ENCODE measurements around the gene HNRNPA0.
A peak's percentile ranks its signal among the peaks of the same experiment; 100 is the strongest.
"Not testable (repeated sequence)": the region's sequence is repeated elsewhere in the genome, so short reads cannot be mapped to it uniquely, and the experiment has no call there.

The HNRNPA0 gene

DNA sequence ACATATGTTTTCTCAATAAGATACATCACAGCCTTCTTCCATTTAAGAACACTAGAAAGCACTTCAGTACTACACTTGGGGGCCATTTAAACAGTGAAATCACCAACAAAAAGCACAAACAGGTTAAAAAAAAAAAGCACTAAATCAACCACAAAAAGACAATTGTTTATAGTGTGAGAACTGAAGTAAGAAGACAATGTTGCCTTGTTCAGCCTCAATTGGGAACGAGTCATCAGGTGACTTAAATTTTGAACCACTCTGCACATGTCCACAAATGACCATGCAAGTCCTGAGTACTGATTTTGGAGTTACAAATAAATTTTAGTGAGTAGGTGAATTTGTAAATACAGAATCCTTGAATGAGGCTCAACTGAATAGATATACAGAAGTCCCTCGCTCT lies 37.2 kb upstream of the HNRNPA0 start:
- H2AK5ac ChIP-seq (ENCODE audit: low read length, severe bottlenecking): no peak overlapping the region
- no peaks in the 10 kb centered on the region for H3K27me3 ChIP-seq (ENCODE audit: control insufficient read depth in 1 of 2, insufficient read depth in 1 of 2, low read length in 2 of 2)
- no peak overlapping the region for H2AFZ ChIP-seq (ENCODE audit: low read depth, low read length)
- no peak overlapping the region for H2BK120ac ChIP-seq (ENCODE audit: low read depth, low read length)
- no peak overlapping the region for H3K9ac ChIP-seq (ENCODE audit: low read length)
- H3K4me2 ChIP-seq (ENCODE audit: low read length, poor library complexity, severe bottlenecking): no peak overlapping the region
- no peak overlapping the region for H3K4me3 ChIP-seq (ENCODE audit: insufficient read depth in 1 of 2, low read depth in 1 of 2, low read length in 2 of 2)
- H4K91ac ChIP-seq (ENCODE audit: low read length): no peak overlapping the region
- H4K8ac ChIP-seq (ENCODE audit: low read length): no peak overlapping the region
- no peak overlapping the region for H3K14ac ChIP-seq (ENCODE audit: low read length in 2 of 2)
- no peak overlapping the region for H3K18ac ChIP-seq (ENCODE audit: low read depth in 1 of 2, low read length in 2 of 2)
- H3K4me1 ChIP-seq (ENCODE audit: control insufficient read depth, insufficient read depth, low read depth, low read length): peaks cover 4% of the 10 kb centered on the region
- H2BK15ac ChIP-seq (ENCODE audit: low read depth, poor library complexity, severe bottlenecking): no peak overlapping the region
- H2BK12ac ChIP-seq (ENCODE audit: low read length in 2 of 2): no peak overlapping the region
- DNase-seq: no peak
- H3K23ac ChIP-seq (ENCODE audit: low read length in 2 of 2): no peak overlapping the region
- H3K36me3 ChIP-seq (ENCODE audit: control insufficient read depth in 1 of 2, insufficient read depth in 2 of 2, low read depth in 1 of 2, low read length in 2 of 2): no peaks in the 10 kb centered on the region
- WGBS: 63% methylated on average over 1 of the region's 2 CpGs
- H3K9me3 ChIP-seq (ENCODE audit: control insufficient read depth, low read length): no peaks in the 10 kb centered on the region
- no peaks in the 10 kb centered on the region for H3K79me1 ChIP-seq (replicated peaks; ENCODE audit: low read length, poor library complexity, severe bottlenecking)
- H2BK5ac ChIP-seq (ENCODE audit: low read depth, low read length, poor library complexity, severe bottlenecking): no peak overlapping the region
- no peak overlapping the region for H3K27ac ChIP-seq (ENCODE audit: low read length, poor library complexity, severe bottlenecking)
- no peak overlapping the region for H3K4ac ChIP-seq (ENCODE audit: low read depth in 1 of 2, low read length in 2 of 2)

DNA sequence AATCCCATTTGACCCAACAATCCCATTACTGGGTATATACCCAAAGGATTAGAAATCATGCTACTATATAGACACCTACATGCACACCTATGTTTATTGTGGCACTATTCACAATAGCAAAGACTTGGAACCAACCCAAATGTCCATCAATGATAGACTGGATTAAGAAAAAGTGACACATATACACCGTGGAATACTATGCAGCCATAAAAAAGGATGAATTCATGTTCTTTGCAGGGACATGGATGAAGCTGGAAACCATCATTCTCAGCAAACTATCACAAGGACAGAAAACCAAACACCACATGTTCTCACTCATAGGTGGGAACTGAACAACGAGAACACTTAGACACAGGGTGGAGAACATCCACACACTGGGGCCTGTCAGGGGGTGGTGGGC lies 34.4 kb upstream of the HNRNPA0 start:
- not testable (repeated sequence) for H2BK120ac ChIP-seq (ENCODE audit: low read depth, low read length); H4K8ac ChIP-seq (ENCODE audit: low read length); H3K4me1 ChIP-seq (ENCODE audit: control insufficient read depth, insufficient read depth, low read depth, low read length); H3K14ac ChIP-seq (ENCODE audit: low read length in 2 of 2); H3K4me3 ChIP-seq (ENCODE audit: insufficient read depth in 1 of 2, low read depth in 1 of 2, low read length in 2 of 2); DNase-seq; H3K36me3 ChIP-seq (ENCODE audit: control insufficient read depth in 1 of 2, insufficient read depth in 2 of 2, low read depth in 1 of 2, low read length in 2 of 2); H4K91ac ChIP-seq (ENCODE audit: low read length); H3K9me3 ChIP-seq (ENCODE audit: control insufficient read depth, low read length); H2AK5ac ChIP-seq (ENCODE audit: low read length, severe bottlenecking); H3K18ac ChIP-seq (ENCODE audit: low read depth in 1 of 2, low read length in 2 of 2); H3K27me3 ChIP-seq (ENCODE audit: control insufficient read depth in 1 of 2, insufficient read depth in 1 of 2, low read length in 2 of 2); H3K4ac ChIP-seq (ENCODE audit: low read depth in 1 of 2, low read length in 2 of 2); H3K9ac ChIP-seq (ENCODE audit: low read length); H3K4me2 ChIP-seq (ENCODE audit: low read length, poor library complexity, severe bottlenecking); H3K79me1 ChIP-seq (replicated peaks; ENCODE audit: low read length, poor library complexity, severe bottlenecking); H2AFZ ChIP-seq (ENCODE audit: low read depth, low read length); H2BK15ac ChIP-seq (ENCODE audit: low read depth, poor library complexity, severe bottlenecking); H2BK12ac ChIP-seq (ENCODE audit: low read length in 2 of 2); H3K23ac ChIP-seq (ENCODE audit: low read length in 2 of 2); H2BK5ac ChIP-seq (ENCODE audit: low read depth, low read length, poor library complexity, severe bottlenecking); H3K27ac ChIP-seq (ENCODE audit: low read length, poor library complexity, severe bottlenecking)
- 100% methylated on average over 1 of the region's 2 CpGs for WGBS

GRCh38 chr5:137782984-137783536 lies 28.9 kb upstream of the HNRNPA0 start:
- Histone ChIP-seq H4K91ac (ENCODE audit: low read length) (no peak overlapping the region), H2BK12ac (ENCODE audit: low read length in 2 of 2) (no peak overlapping the region), H3K79me1 (replicated peaks; ENCODE audit: low read length, poor library complexity, severe bottlenecking) (no peaks in the 10 kb centered on the region), H2AFZ (ENCODE audit: low read depth, low read length) (no peak overlapping the region), H4K8ac (ENCODE audit: low read length) (no peak overlapping the region), H3K14ac (ENCODE audit: low read length in 2 of 2) (no peak overlapping the region), H3K9ac (ENCODE audit: low read length) (no peak overlapping the region), H3K23ac (ENCODE audit: low read length in 2 of 2) (no peak overlapping the region), H3K27ac (ENCODE audit: low read length, poor library complexity, severe bottlenecking) (no peak overlapping the region), H2BK15ac (ENCODE audit: low read depth, poor library complexity, severe bottlenecking) (no peak overlapping the region), H3K27me3 (ENCODE audit: control insufficient read depth in 1 of 2, insufficient read depth in 1 of 2, low read length in 2 of 2) (no peaks in the 10 kb centered on the region), H3K4me1 (ENCODE audit: control insufficient read depth, insufficient read depth, low read depth, low read length) (no peaks in the 10 kb centered on the region), H3K9me3 (ENCODE audit: control insufficient read depth, low read length) (no peaks in the 10 kb centered on the region), H3K18ac (ENCODE audit: low read depth in 1 of 2, low read length in 2 of 2) (no peak overlapping the region), H3K36me3 (ENCODE audit: control insufficient read depth in 1 of 2, insufficient read depth in 2 of 2, low read depth in 1 of 2, low read length in 2 of 2) (no peaks in the 10 kb centered on the region), H3K4me3 (ENCODE audit: insufficient read depth in 1 of 2, low read depth in 1 of 2, low read length in 2 of 2) (no peak overlapping the region), H2BK120ac (ENCODE audit: low read depth, low read length) (no peak overlapping the region), H3K4ac (ENCODE audit: low read depth in 1 of 2, low read length in 2 of 2) (no peak overlapping the region), H2AK5ac (ENCODE audit: low read length, severe bottlenecking) (no peak overlapping the region), H2BK5ac (ENCODE audit: low read depth, low read length, poor library complexity, severe bottlenecking) (no peak overlapping the region), H3K4me2 (ENCODE audit: low read length, poor library complexity, severe bottlenecking) (no peak overlapping the region)
- 82% methylated on average over 4 of the region's 4 CpGs for WGBS
- no peak for DNase-seq

DNA sequence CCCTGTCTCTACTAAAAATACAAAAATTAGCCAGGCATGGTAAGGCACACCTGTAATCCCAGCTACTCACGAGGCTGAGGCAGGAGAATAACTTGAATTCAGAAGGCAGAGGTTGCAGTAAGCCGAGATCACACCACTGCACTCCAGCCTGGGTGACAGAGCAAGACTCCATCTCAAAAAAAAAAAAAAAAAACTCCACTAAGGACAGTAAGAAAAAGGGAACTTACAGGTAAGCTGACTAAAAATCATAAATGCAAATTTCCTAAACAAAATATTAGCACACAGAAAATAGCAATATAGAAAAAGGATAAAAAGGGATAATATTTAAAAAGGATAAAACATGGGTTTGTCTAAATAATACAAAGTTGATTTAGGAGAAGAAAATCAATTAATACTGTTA lies 27.9 kb upstream of the HNRNPA0 start:
- H2BK5ac ChIP-seq (ENCODE audit: low read depth, low read length, poor library complexity, severe bottlenecking): peak overlapping the region; percentile 31
- no peak overlapping the region for H3K4me2 ChIP-seq (ENCODE audit: low read length, poor library complexity, severe bottlenecking)
- H3K14ac ChIP-seq (ENCODE audit: low read length in 2 of 2): no peak overlapping the region
- H3K27ac ChIP-seq (ENCODE audit: low read length, poor library complexity, severe bottlenecking): no peak overlapping the region
- H3K79me1 ChIP-seq (replicated peaks; ENCODE audit: low read length, poor library complexity, severe bottlenecking): no peaks in the 10 kb centered on the region
- no peak overlapping the region for H2BK120ac ChIP-seq (ENCODE audit: low read depth, low read length)
- no peak overlapping the region for H2BK15ac ChIP-seq (ENCODE audit: low read depth, poor library complexity, severe bottlenecking)
- H3K4ac ChIP-seq (ENCODE audit: low read depth in 1 of 2, low read length in 2 of 2): no peak overlapping the region
- H2AK5ac ChIP-seq (ENCODE audit: low read length, severe bottlenecking): no peak overlapping the region
- H2BK12ac ChIP-seq (ENCODE audit: low read length in 2 of 2): no peak overlapping the region
- no peak overlapping the region for H4K8ac ChIP-seq (ENCODE audit: low read length)
- DNase-seq: no peak
- H3K27me3 ChIP-seq (ENCODE audit: control insufficient read depth in 1 of 2, insufficient read depth in 1 of 2, low read length in 2 of 2): no peaks in the 10 kb centered on the region
- no peaks in the 10 kb centered on the region for H3K9me3 ChIP-seq (ENCODE audit: control insufficient read depth, low read length)
- H4K91ac ChIP-seq (ENCODE audit: low read length): no peak overlapping the region
- no peak overlapping the region for H2AFZ ChIP-seq (ENCODE audit: low read depth, low read length)
- H3K18ac ChIP-seq (ENCODE audit: low read depth in 1 of 2, low read length in 2 of 2): no peak overlapping the region
- H3K9ac ChIP-seq (ENCODE audit: low read length): no peak overlapping the region
- H3K4me1 ChIP-seq (ENCODE audit: control insufficient read depth, insufficient read depth, low read depth, low read length): no peaks in the 10 kb centered on the region
- 67% methylated on average over 1 of the region's 2 CpGs for WGBS
- no peaks in the 10 kb centered on the region for H3K36me3 ChIP-seq (ENCODE audit: control insufficient read depth in 1 of 2, insufficient read depth in 2 of 2, low read depth in 1 of 2, low read length in 2 of 2)
- H3K4me3 ChIP-seq (ENCODE audit: insufficient read depth in 1 of 2, low read depth in 1 of 2, low read length in 2 of 2): no peak overlapping the region
- H3K23ac ChIP-seq (ENCODE audit: low read length in 2 of 2): no peak overlapping the region
